HG03108 (cell line): ENCODE measurements around the gene LASP1.
"Not testable (repeated sequence)": the region's sequence is repeated elsewhere in the genome, so short reads cannot be mapped to it uniquely, and the experiment has no call there.

Experiments used
- ATAC-seq: cut with Tn5 transposase; IDR thresholded peaks from one replicate; pipeline ENCODE4 v1.9.1; 2021; ENCODE audit warnings: moderate library complexity; ENCODE audit not compliant: unreplicated experiment

Gene LASP1

DNA sequence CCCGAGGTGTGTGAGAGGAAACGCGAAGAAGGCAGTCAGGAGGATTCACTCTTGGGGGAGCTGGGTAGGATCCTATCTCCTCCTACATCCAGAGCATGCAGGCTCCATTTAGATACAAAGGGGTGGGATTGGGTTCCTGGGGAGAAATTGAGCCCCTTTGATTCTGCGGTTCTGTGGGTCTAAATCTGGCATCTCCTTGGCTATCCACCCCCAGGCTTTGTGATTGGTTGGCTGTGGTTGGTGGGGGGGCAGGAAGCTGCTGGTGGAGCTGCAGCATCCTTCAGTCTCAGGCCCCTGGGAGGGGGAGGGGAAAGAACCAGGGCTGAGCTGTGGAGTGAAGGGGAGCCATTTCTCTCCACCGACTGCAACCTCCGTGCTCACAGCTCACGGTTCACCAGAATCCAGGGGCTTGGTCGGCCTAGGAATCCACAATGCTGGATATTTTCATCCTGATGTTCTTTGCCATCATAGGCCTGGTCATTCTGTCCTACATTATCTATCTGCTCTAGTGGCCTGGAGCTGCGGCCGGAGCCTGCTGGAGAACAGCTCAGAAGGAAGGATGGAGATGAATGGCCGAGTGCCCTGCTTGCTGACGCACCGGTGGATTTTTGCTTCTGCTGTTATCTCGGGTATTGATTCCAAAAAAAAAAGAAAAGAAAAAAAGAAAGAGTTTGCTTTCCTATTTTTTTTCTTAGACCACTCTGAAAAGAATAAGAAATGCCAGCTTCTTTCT, 55.6 kb downstream of the LASP1 start, which contains the start of gene LASP1NB:
TSS of gene LASP1NB (plus strand) at position 352 of the 733 bp plus-strand sequence.
- no peak for ATAC-seq

DNA sequence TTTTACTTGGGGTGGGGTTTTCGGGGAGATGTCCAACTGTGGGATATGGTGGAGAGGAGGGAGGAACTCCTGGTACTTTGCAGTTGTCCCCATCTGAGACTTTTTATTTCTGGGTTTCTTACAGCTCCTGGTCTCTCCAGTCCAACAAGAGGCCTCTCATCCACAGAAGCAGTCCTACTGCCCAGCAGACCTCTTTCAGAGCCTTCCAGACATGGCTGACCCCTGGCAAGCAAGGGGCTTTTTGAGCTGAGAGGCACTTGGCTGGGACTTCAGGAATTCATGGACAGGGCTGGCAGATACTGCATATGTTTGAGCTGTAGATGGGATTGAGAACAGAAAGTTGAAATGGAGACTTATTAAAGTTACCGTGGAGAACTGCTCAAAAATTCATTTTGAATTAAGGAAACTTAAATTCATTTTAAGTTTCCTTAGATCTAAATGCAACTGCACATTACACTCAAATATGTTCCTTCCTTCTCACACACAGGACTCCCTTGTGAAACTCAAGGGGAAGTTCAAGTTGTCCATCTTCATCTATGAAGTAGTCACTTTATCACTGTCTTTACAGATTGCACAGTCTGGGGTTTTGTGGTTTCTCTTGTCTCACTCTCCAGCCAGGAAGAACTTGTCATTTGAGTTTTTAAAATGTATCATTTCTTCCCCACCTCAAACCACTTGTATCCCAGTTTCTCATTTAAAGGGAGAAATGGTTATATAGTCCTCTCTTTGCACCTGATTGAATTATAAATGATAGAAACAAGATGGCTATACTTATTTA, 56.6 kb downstream of the LASP1 start:
- no peak for ATAC-seq

DNA sequence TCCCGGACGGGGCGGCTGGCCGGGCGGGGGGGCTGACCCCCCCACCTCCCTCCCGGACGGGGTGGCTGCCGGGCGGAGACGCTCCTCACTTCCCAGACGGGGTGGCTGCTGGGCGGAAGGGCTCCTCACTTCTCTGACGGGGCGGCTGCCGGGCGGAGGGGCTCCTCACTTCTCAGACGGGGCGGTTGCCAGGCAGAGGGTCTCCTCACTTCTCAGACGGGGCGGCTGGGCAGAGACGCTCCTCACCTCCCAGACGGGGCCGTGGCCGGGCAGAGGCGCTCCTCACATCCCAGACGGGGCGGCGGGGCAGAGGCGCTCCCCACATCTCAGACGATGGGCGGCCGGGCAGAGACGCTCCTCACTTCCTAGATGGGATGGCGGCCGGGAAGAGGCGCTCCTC, 60.9 kb downstream of the LASP1 start:
- ATAC-seq: not testable (repeated sequence)

DNA sequence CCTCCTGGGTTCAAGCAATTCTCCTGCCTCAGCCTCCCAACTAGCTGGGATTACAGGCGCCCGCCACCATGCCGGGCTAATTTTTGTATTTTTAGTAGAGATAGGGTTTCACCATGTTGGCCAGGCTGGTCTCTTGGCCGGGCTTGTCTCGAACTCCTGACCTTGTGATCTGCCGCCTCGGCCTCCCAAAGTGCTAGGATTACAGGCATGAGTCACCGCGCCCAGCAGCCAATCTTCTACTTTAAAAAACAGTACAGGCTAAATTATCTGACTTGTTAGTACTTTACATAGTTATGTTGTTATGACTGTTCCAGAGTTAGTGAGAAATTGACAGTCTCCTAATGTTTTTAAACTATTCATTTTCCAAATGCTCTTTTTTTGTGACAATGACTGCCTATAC, 64.1 kb downstream of the LASP1 start:
- ATAC-seq: not testable (repeated sequence)

DNA sequence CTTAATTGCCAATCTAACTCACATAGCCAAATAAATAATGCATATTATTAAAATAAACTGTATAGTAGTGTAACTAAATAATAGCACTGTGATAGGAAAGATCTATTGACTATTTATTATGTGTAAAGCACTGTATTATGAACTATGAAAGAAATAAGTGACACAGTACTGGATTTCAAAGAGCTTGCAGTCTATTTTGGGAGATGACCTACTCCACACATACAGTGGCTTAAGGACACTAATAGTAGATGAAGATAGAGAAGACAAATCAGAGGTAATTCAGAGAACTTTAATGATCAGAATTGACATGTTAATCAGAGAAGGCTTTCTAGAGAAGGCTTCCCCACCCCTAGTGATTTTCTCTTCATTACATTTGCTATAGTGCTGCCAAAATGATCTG, 70.1 kb downstream of the LASP1 start:
- no peak for ATAC-seq

DNA sequence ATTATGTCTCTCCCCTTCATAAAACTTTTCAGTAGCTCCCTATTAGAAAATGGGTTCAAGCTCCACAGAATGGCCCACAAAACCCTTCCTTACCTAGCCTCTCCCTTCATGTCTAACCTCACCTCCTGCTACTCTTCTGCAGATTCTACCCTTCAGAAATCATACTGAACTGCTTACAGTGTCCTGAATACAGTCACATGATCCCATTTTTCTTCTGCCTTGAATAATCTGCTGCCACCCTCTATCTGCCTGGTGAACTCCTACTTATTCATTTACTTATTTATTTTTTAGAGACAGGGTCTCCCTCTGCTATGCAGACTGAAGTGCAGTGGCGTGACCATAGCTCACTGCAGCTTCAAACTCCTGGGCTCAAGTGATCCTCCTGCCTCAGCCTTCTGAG, 70.5 kb downstream of the LASP1 start:
- no peak for ATAC-seq

DNA sequence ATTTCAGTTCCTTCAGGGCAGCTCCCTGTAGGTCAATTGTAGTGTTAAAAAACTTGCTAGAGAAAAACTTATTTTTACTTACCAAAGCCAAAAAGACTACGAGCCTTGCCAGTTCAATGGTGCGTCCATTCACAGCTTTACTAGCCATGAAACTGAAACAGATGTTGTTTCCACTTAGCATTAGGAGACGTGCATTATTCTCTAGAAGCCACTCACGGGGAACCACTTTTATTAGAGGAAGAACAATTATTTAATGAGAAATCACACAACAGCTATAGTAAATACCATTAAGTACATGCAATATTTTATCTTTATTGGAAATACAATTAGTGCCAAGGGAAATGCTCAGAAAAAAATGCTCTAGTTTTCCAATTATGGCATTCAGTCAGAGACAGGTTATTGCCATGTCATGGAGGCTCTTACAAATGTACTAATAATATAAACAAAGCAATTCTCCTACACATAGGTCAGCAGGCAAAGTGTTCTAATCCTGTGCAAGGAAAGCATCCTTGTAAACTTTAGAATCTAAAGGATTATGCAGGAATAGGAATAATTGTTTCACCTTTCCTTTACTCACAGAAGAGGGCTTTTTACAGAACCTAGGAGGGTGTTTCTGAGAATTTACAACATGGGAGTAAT, 73.0 kb downstream of the LASP1 start:
- ATAC-seq: no peak

DNA sequence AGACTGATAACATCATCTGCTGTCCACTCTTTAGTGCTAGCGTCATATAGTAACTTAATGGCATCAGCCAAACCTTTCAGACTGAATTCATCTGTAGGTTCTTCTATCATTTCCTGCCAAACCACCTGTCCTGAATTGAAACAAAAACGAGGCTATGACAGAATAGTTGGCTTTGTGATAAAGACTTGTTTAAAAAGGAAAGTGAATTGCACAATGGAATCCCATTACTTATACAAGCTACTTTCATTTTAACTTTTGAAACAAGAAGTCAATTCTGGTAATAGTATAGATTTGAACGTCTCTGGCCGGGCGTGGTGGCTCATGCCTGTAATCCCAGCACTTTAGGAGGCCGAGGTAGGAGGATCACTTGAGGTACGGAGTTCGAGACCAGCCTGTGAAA, 73.7 kb downstream of the LASP1 start:
- ATAC-seq: no peak

DNA sequence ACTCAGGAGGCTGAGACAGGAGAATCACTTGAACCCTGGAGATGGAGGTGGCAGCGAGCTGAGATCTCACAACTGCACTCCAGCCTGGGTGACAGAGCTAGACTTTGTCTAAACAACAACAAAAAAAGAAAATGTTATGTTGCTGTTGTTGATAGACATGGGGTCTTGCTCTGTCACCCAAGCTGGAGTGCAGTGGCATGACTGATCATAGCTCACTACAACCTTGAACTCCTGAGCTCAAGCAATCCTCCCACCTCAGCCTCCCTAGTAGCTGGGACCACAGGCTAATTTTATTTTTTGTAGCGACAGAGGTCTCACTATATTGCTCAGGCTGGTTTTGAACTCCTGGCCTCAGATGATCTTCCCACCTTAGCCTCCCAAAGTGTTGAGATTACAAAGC, 77.3 kb downstream of the LASP1 start:
- ATAC-seq: no peak

DNA sequence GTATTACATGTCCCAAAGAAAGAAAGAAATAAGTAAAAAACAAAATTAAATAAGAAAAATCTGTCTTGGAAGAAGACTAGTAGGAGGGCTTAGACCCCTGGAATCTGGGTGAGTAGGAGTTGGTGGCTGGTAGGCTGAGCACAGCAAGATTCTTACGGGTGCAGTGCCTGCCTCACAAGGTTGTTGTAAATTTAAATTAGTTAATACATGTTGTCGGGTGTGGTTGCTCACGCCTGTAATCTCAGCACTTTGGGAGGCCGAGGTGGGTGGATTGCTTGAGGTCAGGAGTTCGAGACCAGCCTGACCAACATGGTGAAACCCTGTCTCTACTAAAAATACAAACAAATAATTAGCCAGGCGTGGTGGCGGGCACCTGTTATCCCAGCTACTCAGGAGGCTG, 83.9 kb downstream of the LASP1 start:
- not testable (repeated sequence) for ATAC-seq

DNA sequence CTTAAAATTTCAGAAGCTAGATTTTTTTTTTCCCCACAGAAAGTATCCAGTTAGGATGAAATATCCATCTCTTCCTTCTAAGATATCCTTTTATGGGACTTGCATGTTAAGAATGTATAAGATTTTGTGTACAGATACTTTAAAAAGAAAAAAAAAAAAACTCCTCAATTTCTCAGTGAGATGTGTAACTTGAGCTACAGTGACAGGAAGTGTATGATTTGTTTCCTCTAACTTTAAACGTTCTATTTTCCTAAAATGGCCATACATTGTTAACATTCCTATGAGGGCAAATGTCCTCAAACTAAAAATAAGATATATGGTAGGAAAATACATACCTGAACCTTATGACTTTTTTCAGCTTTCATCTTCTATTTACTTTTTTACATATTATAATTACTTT, 88.5 kb downstream of the LASP1 start:
- ATAC-seq: no peak

DNA sequence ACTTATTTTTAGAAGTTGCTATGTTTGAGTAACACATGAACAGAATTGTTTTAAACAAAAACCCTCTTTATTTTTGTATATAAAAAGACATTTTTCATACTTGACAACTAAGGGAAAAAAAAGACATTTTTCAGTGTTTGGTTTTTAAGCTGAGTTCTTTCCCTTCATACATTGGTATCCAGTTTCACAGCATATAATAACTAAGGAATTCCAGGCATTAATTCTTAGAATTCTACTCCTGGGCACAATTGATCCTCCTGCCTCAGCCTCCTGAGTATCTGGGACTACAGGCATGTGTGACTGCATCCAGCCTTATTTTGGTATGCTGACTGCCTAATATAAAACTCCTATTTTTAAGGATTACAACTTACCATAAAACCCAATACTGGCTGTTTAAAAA, 88.9 kb downstream of the LASP1 start:
- no peak for ATAC-seq

DNA sequence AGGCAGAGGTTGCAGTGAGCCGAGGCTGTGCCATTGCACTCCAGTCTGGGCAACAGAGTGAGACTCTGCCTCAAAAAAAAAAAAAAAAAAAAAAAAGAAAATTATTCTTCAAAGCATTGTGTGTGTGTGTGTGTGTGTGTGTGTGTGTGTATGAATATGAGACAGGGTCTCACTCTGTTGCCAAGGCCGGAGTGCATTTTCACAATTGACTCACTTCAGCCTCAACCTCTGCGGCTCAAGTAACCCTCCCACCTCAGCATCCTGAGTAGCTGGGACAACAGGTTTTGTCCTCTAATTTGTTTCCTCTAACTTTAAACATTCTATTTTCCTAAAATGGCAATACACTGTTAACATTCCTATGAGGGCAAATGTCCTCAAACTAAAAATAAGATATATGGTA, 89.7 kb downstream of the LASP1 start:
- ATAC-seq: no peak

DNA sequence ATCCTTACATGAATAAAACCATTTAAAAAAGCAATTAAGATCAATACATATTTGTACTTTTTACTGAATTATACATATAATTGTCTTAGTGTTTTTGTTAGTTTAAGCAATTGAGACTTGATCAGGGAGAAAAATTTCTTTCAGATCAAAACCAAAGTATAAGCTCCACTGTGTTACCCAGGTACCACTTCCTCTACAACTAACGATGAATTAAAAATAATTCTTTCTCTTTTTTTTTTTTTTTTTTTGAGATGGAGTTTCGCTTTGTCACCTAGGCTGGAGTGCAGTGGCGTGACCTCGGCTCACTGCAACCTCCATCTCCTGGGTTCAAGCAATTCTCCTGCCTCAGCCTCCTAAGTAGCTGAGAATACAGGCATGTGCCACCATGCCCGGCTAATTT, 90.5 kb downstream of the LASP1 start:
- no peak for ATAC-seq

DNA sequence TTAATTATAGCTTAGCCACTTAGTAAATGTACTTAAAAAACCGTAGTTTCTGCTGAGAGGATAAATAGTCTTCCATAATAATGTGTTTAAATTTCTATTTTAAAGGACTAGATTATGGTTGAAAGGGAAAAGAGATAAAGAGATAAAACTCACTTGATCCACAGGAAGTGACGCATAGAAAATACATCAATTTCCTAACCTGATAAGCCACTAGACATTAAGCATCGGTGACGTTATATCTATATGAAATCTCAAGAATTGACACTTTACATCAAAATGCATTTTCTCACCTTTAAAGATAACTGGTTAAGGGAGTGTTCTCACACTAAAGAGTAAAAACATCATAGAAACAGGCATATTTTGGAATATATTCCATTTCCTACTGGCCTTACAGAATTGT, 91.6 kb downstream of the LASP1 start:
- no peak for ATAC-seq

DNA sequence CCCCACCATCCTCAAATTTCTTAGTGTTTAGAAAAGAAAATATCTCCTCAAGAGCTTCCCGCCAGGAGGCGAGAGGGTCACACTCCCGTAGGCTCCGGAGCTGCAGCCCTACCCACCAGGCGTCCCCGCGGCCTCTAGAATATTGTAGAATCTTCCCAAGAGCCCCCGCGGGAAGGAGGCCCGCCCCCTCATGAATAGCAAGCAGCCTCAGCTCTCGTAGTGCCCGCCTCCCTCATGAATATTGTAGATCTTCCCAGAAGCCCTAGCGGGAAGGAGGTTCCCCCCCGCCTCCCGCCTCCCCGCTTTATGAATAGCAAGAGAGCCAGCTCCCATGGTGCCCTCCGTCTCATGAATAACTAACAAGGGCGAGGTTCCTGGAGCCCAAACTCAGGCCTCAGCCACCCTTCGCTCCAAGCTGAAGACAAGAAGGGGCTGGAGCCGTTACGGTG, 97.5 kb downstream of the LASP1 start, which contains the start of gene FBXO47:
TSS of gene FBXO47 (minus strand) at position 114 of the 449 bp plus-strand sequence. CDS start 4,378 bp downstream, outside the sequence.
- no peak for ATAC-seq

DNA sequence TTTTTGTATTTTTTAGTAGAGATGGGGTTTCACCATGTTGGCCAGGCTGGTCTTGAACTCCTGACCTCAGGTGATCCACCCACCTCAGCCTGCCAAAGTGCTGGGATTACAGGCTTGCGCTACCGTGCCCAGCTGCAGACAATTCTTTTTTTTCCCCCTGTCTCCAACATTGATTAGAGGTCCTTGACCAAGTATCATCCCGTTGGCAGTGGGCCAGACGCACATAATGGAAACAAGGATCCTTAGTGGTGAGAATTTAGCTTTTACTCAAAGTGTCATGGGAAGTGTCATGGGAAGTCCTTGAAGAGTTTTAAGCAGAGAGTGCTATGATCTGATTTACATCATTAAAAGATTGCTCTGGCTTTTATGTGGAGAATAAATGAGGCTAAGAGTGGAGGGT, 99.4 kb downstream of the LASP1 start:
- no peak for ATAC-seq

DNA sequence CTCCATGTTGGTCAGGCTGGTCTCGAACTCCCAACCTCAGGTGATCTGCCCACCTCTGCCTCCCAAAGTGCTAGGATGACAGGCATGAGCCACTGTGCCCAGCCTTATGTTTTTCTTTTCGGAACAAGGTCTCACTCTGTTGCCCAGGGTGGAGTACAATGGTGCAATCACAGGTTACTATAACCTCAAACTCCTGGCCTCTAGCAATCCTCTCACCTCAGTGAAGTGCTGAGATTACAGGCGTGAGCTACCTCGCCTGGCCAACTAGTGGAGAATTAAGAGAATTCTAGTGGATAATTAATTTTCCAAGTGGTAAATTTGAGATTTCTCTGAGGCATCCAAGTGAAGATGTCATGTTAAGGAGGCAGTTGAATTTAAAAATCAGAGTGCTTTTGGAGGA, 100.3 kb downstream of the LASP1 start:
- no peak for ATAC-seq

DNA sequence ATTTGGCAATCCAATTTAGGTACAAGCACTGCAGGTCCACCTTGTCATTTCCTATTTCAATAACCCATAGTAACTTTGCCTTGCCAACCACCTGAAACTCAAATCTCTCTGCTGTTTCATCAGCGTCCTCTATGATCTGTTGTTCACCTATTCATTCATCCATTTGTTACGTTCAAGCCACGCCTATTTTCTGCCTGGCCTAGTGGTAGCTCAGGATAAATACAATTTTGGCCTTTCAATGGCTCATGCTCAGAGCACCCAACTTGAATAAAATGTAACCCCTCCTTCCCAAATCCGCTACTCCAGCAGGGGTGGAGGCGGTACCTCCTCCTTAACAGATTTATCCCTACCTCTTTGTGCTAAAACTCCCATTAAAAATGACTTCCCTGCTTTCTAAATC, 100.9 kb downstream of the LASP1 start:
- no peak for ATAC-seq
